ENCODE data around the gene EEF2KMT. TPM values are rescaled to one million over a fixed set of nuclear protein-coding genes. Genes with fewer than 3 reads are reported as not detected.
A peak's percentile ranks its signal among the peaks of the same experiment; 100 is the strongest.

Gene EEF2KMT
- total and polyA plus RNA-seq, 4 donors, result 3.4 to 14.2 (median 10.2) TPM

DNA sequence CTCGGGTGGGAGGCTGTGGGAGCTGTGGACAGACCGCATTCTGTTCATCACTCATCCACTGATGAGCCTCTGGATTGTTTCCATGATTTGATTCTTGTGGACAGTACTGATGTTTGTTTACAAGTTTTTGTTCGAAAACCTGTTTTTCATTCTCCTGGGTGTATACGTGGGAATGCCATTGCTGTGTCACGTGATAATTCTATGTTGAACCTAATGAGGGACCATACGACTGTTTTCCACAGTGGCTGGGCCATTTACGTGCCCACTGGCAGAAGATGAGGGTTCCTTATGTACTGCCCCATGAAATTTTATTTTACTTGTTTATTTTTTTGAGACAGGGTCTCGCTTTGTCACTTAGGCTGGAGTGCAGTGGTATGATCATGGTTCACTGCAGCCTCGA is 28.5 kb downstream of the EEF2KMT start:
- WGBS, 2 donors, result 85 to 93% methylated on average over 9 of the region's 9 CpGs
- TF ChIP-seq, protein P1, sequence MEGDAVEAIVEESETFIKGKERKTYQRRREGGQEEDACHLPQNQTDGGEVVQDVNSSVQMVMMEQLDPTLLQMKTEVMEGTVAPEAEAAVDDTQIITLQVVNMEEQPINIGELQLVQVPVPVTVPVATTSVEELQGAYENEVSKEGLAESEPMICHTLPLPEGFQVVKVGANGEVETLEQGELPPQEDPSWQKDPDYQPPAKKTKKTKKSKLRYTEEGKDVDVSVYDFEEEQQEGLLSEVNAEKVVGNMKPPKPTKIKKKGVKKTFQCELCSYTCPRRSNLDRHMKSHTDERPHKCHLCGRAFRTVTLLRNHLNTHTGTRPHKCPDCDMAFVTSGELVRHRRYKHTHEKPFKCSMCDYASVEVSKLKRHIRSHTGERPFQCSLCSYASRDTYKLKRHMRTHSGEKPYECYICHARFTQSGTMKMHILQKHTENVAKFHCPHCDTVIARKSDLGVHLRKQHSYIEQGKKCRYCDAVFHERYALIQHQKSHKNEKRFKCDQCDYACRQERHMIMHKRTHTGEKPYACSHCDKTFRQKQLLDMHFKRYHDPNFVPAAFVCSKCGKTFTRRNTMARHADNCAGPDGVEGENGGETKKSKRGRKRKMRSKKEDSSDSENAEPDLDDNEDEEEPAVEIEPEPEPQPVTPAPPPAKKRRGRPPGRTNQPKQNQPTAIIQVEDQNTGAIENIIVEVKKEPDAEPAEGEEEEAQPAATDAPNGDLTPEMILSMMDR (IDR thresholded peaks at IDR 0.05; ENCODE audit: control extremely low read depth, extremely low read depth), result no peak
- no peaks in the 10 kb centered on the region for H3K9me3 ChIP-seq (ENCODE audit: control insufficient read depth in 4 of 4, insufficient read depth in 3 of 4, low read length in 3 of 4)
- no peak overlapping the region for H3K9ac ChIP-seq (ENCODE audit: insufficient read depth in 1 of 2, low read length in 2 of 2)
- H3K4me3 ChIP-seq, result no peak overlapping the region
- no peaks in the 10 kb centered on the region for H3K36me3 ChIP-seq (ENCODE audit: control insufficient read depth in 4 of 4, insufficient read depth in 4 of 4, low read length in 4 of 4)
- H3K27ac ChIP-seq (ENCODE audit: low read depth in 1 of 2, low read length in 1 of 2), result no peak overlapping the region
- H3K27me3 ChIP-seq (ENCODE audit: control insufficient read depth in 3 of 3, insufficient read depth in 3 of 3, low read length in 2 of 3), result no peaks in the 10 kb centered on the region
- no peak for DNase-seq
- ATAC-seq (ENCODE audit: insufficient read depth, low FRiP score), result no peak
- peaks cover 0 to 30% (median 11%) of the 10 kb centered on the region in 5 donors for H3K4me1 ChIP-seq (ENCODE audit: control insufficient read depth in 5 of 5, insufficient read depth in 5 of 5, low read length in 5 of 5)

DNA sequence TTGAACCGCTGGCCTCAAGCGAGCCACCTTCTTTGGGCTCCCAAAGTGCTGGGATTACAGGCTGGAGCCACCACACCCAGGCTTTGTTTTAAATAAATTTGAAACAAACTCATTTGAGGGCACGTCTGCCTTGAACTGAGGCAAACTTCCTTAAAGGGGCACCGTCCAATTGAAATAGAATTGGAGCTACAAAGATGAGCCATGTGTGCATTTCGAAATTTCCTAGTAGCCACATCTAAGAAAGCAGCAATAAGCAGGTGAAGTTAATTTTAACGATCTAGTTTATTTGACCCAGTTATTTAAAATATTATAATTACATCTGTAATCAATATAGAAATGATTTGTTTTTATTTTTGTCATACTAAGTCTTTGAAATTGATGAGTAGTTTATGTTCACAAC is 31.1 kb downstream of the EEF2KMT start:
- no peak for DNase-seq
- H3K27me3 ChIP-seq (ENCODE audit: control insufficient read depth in 3 of 3, insufficient read depth in 3 of 3, low read length in 2 of 3), result no peaks in the 10 kb centered on the region
- H3K27ac ChIP-seq (ENCODE audit: low read depth in 1 of 2, low read length in 1 of 2), result no peak overlapping the region
- ATAC-seq (ENCODE audit: insufficient read depth, low FRiP score), result no peak
- H3K9ac ChIP-seq (ENCODE audit: insufficient read depth in 1 of 2, low read length in 2 of 2), result peak overlapping the region in 1 of 2 donors; percentile 68
- H3K4me3 ChIP-seq, result no peak overlapping the region
- H3K4me1 ChIP-seq (ENCODE audit: control insufficient read depth in 5 of 5, insufficient read depth in 5 of 5, low read length in 5 of 5), result peaks cover 0 to 23% (median 8%) of the 10 kb centered on the region in 5 donors
- TF ChIP-seq, protein P1 (IDR thresholded peaks at IDR 0.05; ENCODE audit: control extremely low read depth, extremely low read depth), result no peak
- no peaks in the 10 kb centered on the region for H3K9me3 ChIP-seq (ENCODE audit: control insufficient read depth in 4 of 4, insufficient read depth in 3 of 4, low read length in 3 of 4)
- 63 to 64% methylated on average over 6 of the region's 6 CpGs for WGBS, 2 donors
- no peaks in the 10 kb centered on the region for H3K36me3 ChIP-seq (ENCODE audit: control insufficient read depth in 4 of 4, insufficient read depth in 4 of 4, low read length in 4 of 4)

DNA sequence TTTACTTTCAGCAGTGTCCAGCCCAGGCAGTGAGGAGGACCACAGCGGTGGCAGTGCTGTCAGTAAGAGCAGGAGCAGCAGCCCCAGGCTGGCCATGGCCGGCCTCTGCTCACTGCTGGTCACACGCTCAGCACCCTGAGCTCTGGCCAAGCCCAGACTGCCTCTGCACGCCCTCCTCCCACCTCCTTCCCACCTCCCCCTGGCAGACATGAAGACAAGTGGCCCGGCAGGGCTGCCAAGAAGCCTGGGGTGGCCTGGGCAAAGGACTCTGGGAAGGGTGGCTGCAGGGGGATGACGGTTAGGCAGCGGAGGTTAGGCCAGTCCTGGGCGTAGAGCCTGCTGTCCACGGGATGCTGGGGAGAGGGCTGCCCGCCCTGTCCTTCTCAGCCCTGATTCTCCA is 31.8 kb downstream of the EEF2KMT start, which contains the start of gene C16orf89:
C16orf89 (minus strand) TSS at position 144 of the 400 bp plus-strand sequence; CDS start at position 96, 48 bp downstream.
- Histone ChIP-seq H3K4me3 (peak within 1 kb of the TSS; percentile 39), H3K27ac (ENCODE audit: low read depth in 1 of 2, low read length in 1 of 2) (peak within 1 kb of the TSS in 1 of 2 donors; percentile 82), H3K36me3 (ENCODE audit: control insufficient read depth in 4 of 4, insufficient read depth in 4 of 4, low read length in 4 of 4) (no peaks in the 10 kb centered on the region), H3K4me1 (ENCODE audit: control insufficient read depth in 5 of 5, insufficient read depth in 5 of 5, low read length in 5 of 5) (peaks cover 0 to 20% (median 8%) of the 10 kb centered on the region in 5 donors), H3K27me3 (ENCODE audit: control insufficient read depth in 3 of 3, insufficient read depth in 3 of 3, low read length in 2 of 3) (no peaks in the 10 kb centered on the region), H3K9ac (ENCODE audit: insufficient read depth in 1 of 2, low read length in 2 of 2) (peak within 1 kb of the TSS in 1 of 2 donors; percentile 68), H3K9me3 (ENCODE audit: control insufficient read depth in 4 of 4, insufficient read depth in 3 of 4, low read length in 3 of 4) (no peaks in the 10 kb centered on the region)
- TF ChIP-seq, protein P1 (IDR thresholded peaks at IDR 0.05; ENCODE audit: control extremely low read depth, extremely low read depth), result no peak
- 55 to 69% methylated on average over 10 of the region's 10 CpGs for WGBS, 2 donors
- DNase-seq (peak; percentile 33 to 75 (median 43)), ATAC-seq (ENCODE audit: insufficient read depth, low FRiP score) (peak; percentile 61)

DNA sequence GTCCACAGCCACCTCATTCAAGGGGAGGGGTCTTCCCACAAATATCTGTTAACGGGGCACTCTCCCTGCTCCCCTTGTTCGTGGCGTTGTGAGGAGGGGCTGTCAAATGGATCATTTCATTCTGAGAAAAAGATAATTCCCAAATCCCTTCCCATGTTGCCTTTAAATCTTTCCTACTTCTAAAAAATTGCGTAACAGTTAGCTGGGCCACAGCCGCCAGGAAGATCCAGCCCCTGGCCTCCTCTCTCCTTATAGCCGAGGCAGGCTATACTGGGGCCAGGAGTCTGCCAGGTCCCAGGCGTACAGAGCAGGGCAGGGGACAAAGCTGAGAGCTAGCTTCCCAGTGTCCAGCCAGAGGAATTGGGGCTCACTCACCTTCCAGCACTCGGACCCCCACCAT is 32.3 kb downstream of the EEF2KMT start:
- TF ChIP-seq, protein P1 (IDR thresholded peaks at IDR 0.05; ENCODE audit: control extremely low read depth, extremely low read depth), result no peak
- Histone ChIP-seq H3K4me3 (peak overlapping the region; percentile 39), H3K27ac (ENCODE audit: low read depth in 1 of 2, low read length in 1 of 2) (peak overlapping the region in 1 of 2 donors; percentile 82), H3K9ac (ENCODE audit: insufficient read depth in 1 of 2, low read length in 2 of 2) (peak overlapping the region in 1 of 2 donors; percentile 68), H3K9me3 (ENCODE audit: control insufficient read depth in 4 of 4, insufficient read depth in 3 of 4, low read length in 3 of 4) (no peaks in the 10 kb centered on the region), H3K4me1 (ENCODE audit: control insufficient read depth in 5 of 5, insufficient read depth in 5 of 5, low read length in 5 of 5) (peaks cover 0 to 20% (median 8%) of the 10 kb centered on the region in 5 donors), H3K36me3 (ENCODE audit: control insufficient read depth in 4 of 4, insufficient read depth in 4 of 4, low read length in 4 of 4) (no peaks in the 10 kb centered on the region), H3K27me3 (ENCODE audit: control insufficient read depth in 3 of 3, insufficient read depth in 3 of 3, low read length in 2 of 3) (no peaks in the 10 kb centered on the region)
- ATAC-seq (ENCODE audit: insufficient read depth, low FRiP score), result no peak
- DNase-seq, result peak; percentile 57 to 79 (median 65)
- 54 to 72% methylated on average over 8 of the region's 8 CpGs for WGBS, 2 donors

Data from lung (tissue), 12 donors.